ENCODE results near the gene DISP3. TPM values are rescaled to one million over a fixed set of nuclear protein-coding genes. Genes with fewer than 3 reads are reported as not detected.

The DISP3 gene
- total and polyA plus RNA-seq, 2 experiments from 2014 or later = 0.10 TPM; not detected in 1

GRCh38 chr1:11519629-11520031 lies 40.7 kb downstream of the DISP3 start:
- no peaks in the 10 kb centered on the region for H3K79me2 ChIP-seq
- TF ChIP-seq EZH2phosphoT487 (IDR thresholded peaks at IDR 0.05; ENCODE audit: low read depth, severe bottlenecking, unreplicated experiment) = no peak
- no peak for TF ChIP-seq EZH2 (IDR thresholded peaks at IDR 0.05; ENCODE audit: borderline replicate concordance)
- no peak for TF ChIP-seq CTCF (IDR thresholded peaks at IDR 0.05; ENCODE audit: poor library complexity)
- no peak overlapping the region for H3K4me3 ChIP-seq
- no peak overlapping the region for H2AFZ ChIP-seq
- H3K9me2 ChIP-seq (replicated peaks; ENCODE audit: insufficient read depth) = no peaks in the 10 kb centered on the region
- H4K20me1 ChIP-seq (ENCODE audit: insufficient read depth, poor library complexity, severe bottlenecking) = no peaks in the 10 kb centered on the region
- H3K9me3 ChIP-seq (ENCODE audit: low read depth) = no peaks in the 10 kb centered on the region
- H3K36me3 ChIP-seq (replicated peaks; ENCODE audit: insufficient read depth, low read depth) = no peaks in the 10 kb centered on the region
- no peak for DNase-seq (ENCODE audit: low spot score)
- H3K27me3 ChIP-seq = no peaks in the 10 kb centered on the region
- 88% methylated on average over 12 of the region's 13 CpGs for WGBS (ENCODE audit: low lambda C conversion rate, missing lambda C conversion rate)
- H3K27ac ChIP-seq = no peak overlapping the region
- H3K4me2 ChIP-seq = no peak overlapping the region
- H3K4me1 ChIP-seq (ENCODE audit: insufficient read depth) = no peaks in the 10 kb centered on the region

- no peaks in the 10 kb centered on the region for H3K9me3 ChIP-seq (ENCODE audit: low read depth)
- WGBS (ENCODE audit: low lambda C conversion rate, missing lambda C conversion rate) = 93% methylated on average over 23 of the region's 23 CpGs
- DNase-seq (ENCODE audit: low spot score) = no peak
Observed at GRCh38 chr1:11520531-11521233, 41.7 kb downstream of the DISP3 start.

GRCh38 chr1:11521582-11522399 lies 42.8 kb downstream of the DISP3 start:
- Histone ChIP-seq H3K36me3 (replicated peaks; ENCODE audit: insufficient read depth, low read depth) (no peaks in the 10 kb centered on the region), H4K20me1 (ENCODE audit: insufficient read depth, poor library complexity, severe bottlenecking) (no peaks in the 10 kb centered on the region), H3K27me3 (no peaks in the 10 kb centered on the region), H2AFZ (no peak overlapping the region), H3K79me2 (no peaks in the 10 kb centered on the region), H3K9me2 (replicated peaks; ENCODE audit: insufficient read depth) (no peaks in the 10 kb centered on the region), H3K4me1 (ENCODE audit: insufficient read depth) (no peaks in the 10 kb centered on the region), H3K4me2 (no peak overlapping the region), H3K4me3 (no peak overlapping the region), H3K27ac (no peak overlapping the region), H3K9me3 (ENCODE audit: low read depth) (no peaks in the 10 kb centered on the region)
- 88% methylated on average over 12 of the region's 12 CpGs for WGBS (ENCODE audit: low lambda C conversion rate, missing lambda C conversion rate)
- TF ChIP-seq EZH2 (IDR thresholded peaks at IDR 0.05; ENCODE audit: borderline replicate concordance) (no peak), CTCF (IDR thresholded peaks at IDR 0.05; ENCODE audit: poor library complexity) (no peak), EZH2phosphoT487 (IDR thresholded peaks at IDR 0.05; ENCODE audit: low read depth, severe bottlenecking, unreplicated experiment) (no peak)
- DNase-seq (ENCODE audit: low spot score) = no peak

More at GRCh38 chr1:11520531-11521233, 41.7 kb downstream of the DISP3 start:
- H3K4me3 ChIP-seq = no peak overlapping the region
- no peaks in the 10 kb centered on the region for H3K9me2 ChIP-seq (replicated peaks; ENCODE audit: insufficient read depth)
- H3K79me2 ChIP-seq = no peaks in the 10 kb centered on the region
- no peaks in the 10 kb centered on the region for H3K4me1 ChIP-seq (ENCODE audit: insufficient read depth)
- no peak overlapping the region for H2AFZ ChIP-seq
- no peaks in the 10 kb centered on the region for H3K27me3 ChIP-seq
- H4K20me1 ChIP-seq (ENCODE audit: insufficient read depth, poor library complexity, severe bottlenecking) = no peaks in the 10 kb centered on the region
- H3K36me3 ChIP-seq (replicated peaks; ENCODE audit: insufficient read depth, low read depth) = no peaks in the 10 kb centered on the region
- no peak overlapping the region for H3K27ac ChIP-seq
- H3K4me2 ChIP-seq = no peak overlapping the region
- TF ChIP-seq EZH2phosphoT487 (IDR thresholded peaks at IDR 0.05; ENCODE audit: low read depth, severe bottlenecking, unreplicated experiment) (no peak), EZH2 (IDR thresholded peaks at IDR 0.05; ENCODE audit: borderline replicate concordance) (no peak), CTCF (IDR thresholded peaks at IDR 0.05; ENCODE audit: poor library complexity) (no peak)

Data from hepatocyte (in vitro differentiated cells).